ENCODE data around the gene MFSD11. TPM values are rescaled to one million over a fixed set of nuclear protein-coding genes. Genes with fewer than 3 reads are reported as not detected.
"Not testable (repeated sequence)": the region's sequence is repeated elsewhere in the genome, so short reads cannot be mapped to it uniquely, and the experiment has no call there.

MFSD11 gene
- total and polyA plus RNA-seq, 2 experiments from 2014 or later, result 55.6 to 69.2 TPM

- TF ChIP-seq CTCF (IDR thresholded peaks at IDR 0.05; ENCODE audit: low read depth, low read length), result no peak
- Histone ChIP-seq H3K27ac (peak overlapping the region; percentile 62), H3K9me3 (ENCODE audit: low read depth) (no peaks in the 10 kb centered on the region), H3K36me3 (peaks cover 17% of the 10 kb centered on the region), H3K27me3 (no peaks in the 10 kb centered on the region), H3K4me1 (ENCODE audit: low read depth) (peaks cover 5% of the 10 kb centered on the region), H3K4me3 (no peak overlapping the region)
- DNase-seq (ENCODE audit: low read depth in 1 of 2, low spot score in 1 of 2), result peak in 1 of 2 donors; percentile 46
Observed at GRCh38 chr17:76781056-76781982, 43.4 kb downstream of the MFSD11 start.

GRCh38 chr17:76783146-76783545 is 45.2 kb downstream of the MFSD11 start:
- Histone ChIP-seq H3K27ac (no peak overlapping the region), H3K4me3 (no peak overlapping the region), H3K4me1 (ENCODE audit: low read depth) (peaks cover 5% of the 10 kb centered on the region), H3K36me3 (peaks cover 12% of the 10 kb centered on the region), H3K27me3 (no peaks in the 10 kb centered on the region), H3K9me3 (ENCODE audit: low read depth) (no peaks in the 10 kb centered on the region)
- DNase-seq (ENCODE audit: low read depth in 1 of 2, low spot score in 1 of 2), result no peak
- no peak for TF ChIP-seq CTCF (IDR thresholded peaks at IDR 0.05; ENCODE audit: low read depth, low read length)

DNA sequence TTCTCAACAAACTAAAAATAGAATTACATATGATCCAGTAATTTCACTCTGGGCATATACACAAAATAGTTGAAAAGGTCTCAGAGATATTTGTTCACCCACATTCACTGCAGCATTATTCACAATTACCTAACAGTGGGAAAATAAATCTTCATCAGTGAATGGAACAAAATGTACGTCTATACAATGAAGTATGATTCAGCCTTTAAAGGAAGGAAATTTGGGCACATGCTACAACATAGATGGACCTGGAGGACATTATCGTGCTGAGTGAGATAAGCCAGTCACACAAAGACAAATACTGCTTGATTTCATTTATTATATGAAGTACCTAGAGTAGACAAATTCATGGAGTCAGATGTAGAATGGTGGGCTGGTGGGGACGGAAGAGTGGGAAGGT is 47.0 kb downstream of the MFSD11 start:
- Histone ChIP-seq H3K36me3 (peaks cover 7% of the 10 kb centered on the region), H3K27ac (no peak overlapping the region), H3K4me3 (no peak overlapping the region), H3K9me3 (ENCODE audit: low read depth) (no peaks in the 10 kb centered on the region), H3K27me3 (no peaks in the 10 kb centered on the region), H3K4me1 (ENCODE audit: low read depth) (peaks cover 13% of the 10 kb centered on the region)
- DNase-seq (ENCODE audit: low read depth in 1 of 2, low spot score in 1 of 2), result no peak
- no peak for TF ChIP-seq CTCF (IDR thresholded peaks at IDR 0.05; ENCODE audit: low read depth, low read length)

DNA sequence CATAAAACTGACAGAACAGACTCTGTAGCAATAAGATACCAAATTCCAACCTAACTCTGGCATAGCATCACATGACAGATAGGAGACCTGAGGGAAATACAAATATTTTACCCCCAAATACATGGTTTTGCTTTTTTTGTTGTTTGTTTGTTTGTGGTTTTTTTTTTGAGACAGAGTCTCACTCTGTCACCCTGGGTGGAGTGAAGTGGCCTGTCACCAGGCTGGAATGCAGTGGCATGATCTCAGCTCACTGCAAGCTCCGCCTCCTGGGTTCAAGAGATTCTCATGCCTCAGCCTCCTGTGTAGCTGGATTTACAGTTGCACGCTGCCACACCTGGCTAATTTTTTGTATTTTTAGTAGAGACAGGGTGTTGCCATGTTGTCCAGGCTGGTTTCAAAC is 49.9 kb downstream of the MFSD11 start:
- not testable (repeated sequence) for H3K9me3 ChIP-seq (ENCODE audit: low read depth); DNase-seq (ENCODE audit: low read depth in 1 of 2, low spot score in 1 of 2); H3K36me3 ChIP-seq; H3K4me1 ChIP-seq (ENCODE audit: low read depth); H3K4me3 ChIP-seq; H3K27me3 ChIP-seq
- peak overlapping the region; percentile 62 for H3K27ac ChIP-seq

- Histone ChIP-seq H3K36me3 (peaks cover 5% of the 10 kb centered on the region), H3K27ac (peak overlapping the region; percentile 74), H3K4me3 (no peak overlapping the region), H3K4me1 (ENCODE audit: low read depth) (peaks cover 8% of the 10 kb centered on the region), H3K27me3 (no peaks in the 10 kb centered on the region), H3K9me3 (ENCODE audit: low read depth) (no peaks in the 10 kb centered on the region)
- no peak for TF ChIP-seq CTCF (IDR thresholded peaks at IDR 0.05; ENCODE audit: low read depth, low read length)
- DNase-seq (ENCODE audit: low read depth in 1 of 2, low spot score in 1 of 2), result no peak
Observed at GRCh38 chr17:76789235-76789788, 51.4 kb downstream of the MFSD11 start.

All from cardiac muscle cell (in vitro differentiated cells and primary cell).